ENCODE results near the gene ANAPC2.
"Not testable (repeated sequence)": the region's sequence is repeated elsewhere in the genome, so short reads cannot be mapped to it uniquely, and the experiment has no call there.

The ANAPC2 gene

DNA sequence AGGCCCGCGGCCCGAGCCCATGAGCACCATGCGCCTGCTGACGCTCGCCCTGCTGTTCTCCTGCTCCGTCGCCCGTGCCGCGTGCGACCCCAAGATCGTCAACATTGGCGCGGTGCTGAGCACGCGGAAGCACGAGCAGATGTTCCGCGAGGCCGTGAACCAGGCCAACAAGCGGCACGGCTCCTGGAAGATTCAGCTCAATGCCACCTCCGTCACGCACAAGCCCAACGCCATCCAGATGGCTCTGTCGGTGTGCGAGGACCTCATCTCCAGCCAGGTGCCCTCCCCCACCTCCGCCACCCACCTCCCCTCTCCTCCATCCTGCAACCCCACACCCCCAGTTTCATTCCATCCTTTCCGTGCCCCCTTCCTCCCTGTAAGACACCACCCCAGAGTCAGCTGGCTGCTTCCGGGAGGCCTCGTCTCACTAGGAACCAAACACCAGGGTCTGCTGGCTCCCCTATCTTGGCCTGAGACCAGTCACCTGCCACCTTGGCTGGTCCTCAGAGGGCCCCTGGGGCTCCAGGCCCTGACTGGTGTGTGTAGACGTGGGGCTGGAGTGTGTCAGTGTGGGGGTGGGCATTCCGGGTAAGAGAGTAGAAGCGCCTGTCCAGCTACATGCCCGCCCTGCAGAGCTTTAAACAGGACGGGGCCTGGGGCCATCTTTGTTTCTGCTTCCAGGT, 48.8 kb downstream of the ANAPC2 start:
- H3K4me1 ChIP-seq: no peaks in the 10 kb centered on the region
- peaks cover 25% of the 10 kb centered on the region for H3K27me3 ChIP-seq
- no peaks in the 10 kb centered on the region for H3K36me3 ChIP-seq
- H3K4me3 ChIP-seq (ENCODE audit: low read depth, low read length): no peak overlapping the region
- peak; percentile 14 for DNase-seq
- TF ChIP-seq, protein P1, sequence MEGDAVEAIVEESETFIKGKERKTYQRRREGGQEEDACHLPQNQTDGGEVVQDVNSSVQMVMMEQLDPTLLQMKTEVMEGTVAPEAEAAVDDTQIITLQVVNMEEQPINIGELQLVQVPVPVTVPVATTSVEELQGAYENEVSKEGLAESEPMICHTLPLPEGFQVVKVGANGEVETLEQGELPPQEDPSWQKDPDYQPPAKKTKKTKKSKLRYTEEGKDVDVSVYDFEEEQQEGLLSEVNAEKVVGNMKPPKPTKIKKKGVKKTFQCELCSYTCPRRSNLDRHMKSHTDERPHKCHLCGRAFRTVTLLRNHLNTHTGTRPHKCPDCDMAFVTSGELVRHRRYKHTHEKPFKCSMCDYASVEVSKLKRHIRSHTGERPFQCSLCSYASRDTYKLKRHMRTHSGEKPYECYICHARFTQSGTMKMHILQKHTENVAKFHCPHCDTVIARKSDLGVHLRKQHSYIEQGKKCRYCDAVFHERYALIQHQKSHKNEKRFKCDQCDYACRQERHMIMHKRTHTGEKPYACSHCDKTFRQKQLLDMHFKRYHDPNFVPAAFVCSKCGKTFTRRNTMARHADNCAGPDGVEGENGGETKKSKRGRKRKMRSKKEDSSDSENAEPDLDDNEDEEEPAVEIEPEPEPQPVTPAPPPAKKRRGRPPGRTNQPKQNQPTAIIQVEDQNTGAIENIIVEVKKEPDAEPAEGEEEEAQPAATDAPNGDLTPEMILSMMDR (IDR thresholded peaks at IDR 0.05; ENCODE audit: low read depth, low read length): no peak
- H3K9me3 ChIP-seq: no peaks in the 10 kb centered on the region

DNA sequence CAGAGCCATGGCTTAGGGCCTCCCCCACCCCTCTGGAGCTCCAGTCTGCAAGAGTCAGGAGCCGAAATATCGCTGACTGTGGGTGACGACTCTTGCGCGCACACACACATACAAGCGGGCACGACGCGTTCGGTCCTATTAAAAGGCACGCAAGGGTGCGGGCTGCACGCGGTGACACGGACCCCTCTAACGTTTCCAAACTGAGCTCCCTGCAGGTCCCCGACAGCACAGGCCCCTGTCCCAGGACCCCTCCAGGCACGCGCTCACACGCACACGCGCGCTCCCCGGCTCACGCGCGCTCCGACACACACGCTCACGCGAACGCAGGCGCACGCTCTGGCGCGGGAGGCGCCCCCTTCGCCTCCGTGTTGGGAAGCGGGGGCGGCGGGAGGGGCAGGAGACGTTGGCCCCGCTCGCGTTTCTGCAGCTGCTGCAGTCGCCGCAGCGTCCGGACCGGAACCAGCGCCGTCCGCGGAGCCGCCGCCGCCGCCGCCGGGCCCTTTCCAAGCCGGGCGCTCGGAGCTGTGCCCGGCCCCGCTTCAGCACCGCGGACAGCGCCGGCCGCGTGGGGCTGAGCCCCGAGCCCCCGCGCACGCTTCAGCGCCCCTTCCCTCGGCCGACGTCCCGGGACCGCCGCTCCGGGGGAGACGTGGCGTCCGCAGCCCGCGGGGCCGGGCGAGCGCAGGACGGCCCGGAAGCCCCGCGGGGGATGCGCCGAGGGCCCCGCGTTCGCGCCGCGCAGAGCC, 49.5 kb downstream of the ANAPC2 start, which contains the start of gene GRIN1:
GRIN1 (plus strand) TSS at position 433 of the 746 bp plus-strand sequence. CDS start 333 bp downstream, outside the sequence.
- TF ChIP-seq, protein P1 (IDR thresholded peaks at IDR 0.05; ENCODE audit: low read depth, low read length): no peak
- peak; percentile 29 for DNase-seq
- Histone ChIP-seq H3K9me3 (no peaks in the 10 kb centered on the region), H3K36me3 (no peaks in the 10 kb centered on the region), H3K4me3 (ENCODE audit: low read depth, low read length) (peak within 1 kb of the TSS; percentile 43), H3K4me1 (no peaks in the 10 kb centered on the region), H3K27me3 (peaks cover 25% of the 10 kb centered on the region)

DNA sequence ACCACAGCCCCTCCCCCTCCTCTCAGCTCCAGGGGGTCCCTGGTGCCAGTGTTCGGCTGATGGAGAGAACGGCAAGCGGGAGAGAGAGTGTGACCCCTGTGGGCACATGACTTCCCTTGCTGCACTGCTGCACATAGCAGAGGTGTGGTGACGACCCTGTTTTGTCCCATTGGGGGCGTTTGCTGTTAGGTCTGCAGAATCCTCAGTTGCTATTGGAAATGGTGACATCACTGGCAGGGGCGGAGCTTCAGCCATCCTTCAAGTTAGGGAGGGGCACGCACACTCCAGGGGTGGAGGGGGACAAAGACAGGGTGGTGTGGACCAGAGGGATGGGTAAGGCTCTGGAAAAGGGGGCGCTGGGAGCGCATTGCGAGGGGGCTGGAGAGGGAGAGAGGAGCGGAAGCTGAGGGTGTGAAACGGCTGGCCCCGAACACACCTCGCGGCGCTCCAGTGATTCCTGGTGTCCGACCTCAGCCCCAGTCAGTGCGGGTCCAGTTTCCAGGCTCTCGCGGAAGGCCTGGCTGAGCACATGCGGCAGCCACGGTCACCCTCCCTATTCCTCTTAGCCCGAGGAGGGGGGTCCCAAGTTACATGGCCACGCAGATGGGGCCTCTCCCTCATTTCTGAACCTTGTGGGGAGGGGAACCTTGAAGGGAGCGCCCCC, 50.2 kb downstream of the ANAPC2 start:
- no peaks in the 10 kb centered on the region for H3K9me3 ChIP-seq
- TF ChIP-seq, protein P1 (IDR thresholded peaks at IDR 0.05; ENCODE audit: low read depth, low read length): peak; percentile 16; the same call in 1 of the 2 replicates
- peak overlapping the region; percentile 43 for H3K4me3 ChIP-seq (ENCODE audit: low read depth, low read length)
- H3K36me3 ChIP-seq: no peaks in the 10 kb centered on the region
- H3K27me3 ChIP-seq: peaks cover 25% of the 10 kb centered on the region
- H3K4me1 ChIP-seq: no peaks in the 10 kb centered on the region
- DNase-seq: peak; percentile 65

DNA sequence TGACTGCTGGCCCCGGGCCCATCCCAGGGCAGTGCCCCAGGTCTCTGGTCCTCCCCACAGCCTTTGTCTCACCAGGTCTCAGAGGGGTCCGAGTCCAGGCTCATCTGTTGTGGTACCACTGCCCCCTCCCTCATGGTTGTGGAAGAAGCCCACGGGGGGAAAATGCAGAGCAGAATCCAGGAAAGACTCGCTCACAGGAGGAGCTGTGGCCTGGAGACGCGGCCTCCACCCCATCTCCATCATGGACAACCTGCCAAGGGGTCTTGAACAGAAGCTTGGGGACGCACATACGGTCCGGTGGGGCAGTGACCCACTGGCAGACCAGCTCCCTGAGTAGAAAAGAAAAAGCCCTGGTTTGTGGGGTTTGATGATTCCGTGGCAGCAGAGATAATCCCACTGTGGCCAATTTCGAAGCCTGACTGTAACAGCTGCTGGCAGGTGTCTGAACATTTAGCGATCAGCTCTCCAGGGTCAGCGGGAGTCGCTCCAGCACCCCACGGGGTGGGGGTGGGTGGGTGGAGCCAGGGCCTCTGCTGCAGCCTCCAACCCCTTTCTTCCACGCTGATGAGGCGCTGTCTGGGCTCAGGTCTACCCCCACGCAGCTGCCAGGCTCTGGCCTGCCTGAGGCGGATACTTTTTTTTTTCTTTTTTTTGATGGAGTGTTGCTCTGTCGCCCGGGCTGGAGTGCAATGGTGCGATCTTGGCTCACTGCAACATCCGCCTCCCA, 51.3 kb downstream of the ANAPC2 start:
- TF ChIP-seq, protein P1 (IDR thresholded peaks at IDR 0.05; ENCODE audit: low read depth, low read length): no peak
- peaks cover 25% of the 10 kb centered on the region for H3K27me3 ChIP-seq
- no peaks in the 10 kb centered on the region for H3K4me1 ChIP-seq

DNA sequence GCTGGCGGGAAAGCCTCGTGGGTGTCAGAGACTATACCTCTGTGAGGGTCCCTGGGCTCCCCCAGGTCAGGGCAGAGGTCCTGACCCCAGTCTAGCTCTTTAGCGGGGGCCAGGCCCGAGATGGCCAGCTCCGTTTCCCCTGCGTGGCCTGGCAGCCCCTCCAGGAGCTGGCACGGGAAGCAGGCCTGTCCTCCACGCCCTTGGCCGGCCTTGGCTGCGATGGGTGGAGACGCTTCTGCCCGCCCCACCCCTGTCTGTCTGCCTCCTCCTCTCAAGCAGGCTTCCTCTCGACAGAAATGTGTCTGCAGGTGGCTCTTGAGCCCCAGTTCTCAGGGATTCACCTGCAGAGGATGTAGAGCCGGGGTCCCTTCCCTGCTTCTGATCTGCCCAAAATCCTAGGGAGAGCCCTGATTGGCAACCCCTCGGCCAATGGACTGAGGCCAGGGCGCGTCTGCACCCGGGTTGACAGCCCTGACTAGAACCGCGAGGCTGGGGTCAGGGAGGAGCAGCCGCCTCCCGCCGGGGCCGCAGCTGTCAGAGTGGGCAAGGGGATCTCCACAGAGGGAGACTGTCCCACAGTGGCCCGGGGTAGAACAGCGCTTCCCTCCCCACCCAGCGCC, 52.0 kb downstream of the ANAPC2 start:
- Histone ChIP-seq H3K27me3 (peaks cover 25% of the 10 kb centered on the region), H3K36me3 (no peaks in the 10 kb centered on the region), H3K4me1 (no peaks in the 10 kb centered on the region), H3K9me3 (no peaks in the 10 kb centered on the region), H3K4me3 (ENCODE audit: low read depth, low read length) (no peak overlapping the region)
- DNase-seq: peak; percentile 19
- TF ChIP-seq, protein P1 (IDR thresholded peaks at IDR 0.05; ENCODE audit: low read depth, low read length): no peak

More for the DNA sequence above, 51.3 kb downstream of the ANAPC2 start:
- Histone ChIP-seq H3K4me3 (ENCODE audit: low read depth, low read length) (no peak overlapping the region), H3K9me3 (no peaks in the 10 kb centered on the region), H3K36me3 (no peaks in the 10 kb centered on the region)
- DNase-seq: peak; percentile 22

DNA sequence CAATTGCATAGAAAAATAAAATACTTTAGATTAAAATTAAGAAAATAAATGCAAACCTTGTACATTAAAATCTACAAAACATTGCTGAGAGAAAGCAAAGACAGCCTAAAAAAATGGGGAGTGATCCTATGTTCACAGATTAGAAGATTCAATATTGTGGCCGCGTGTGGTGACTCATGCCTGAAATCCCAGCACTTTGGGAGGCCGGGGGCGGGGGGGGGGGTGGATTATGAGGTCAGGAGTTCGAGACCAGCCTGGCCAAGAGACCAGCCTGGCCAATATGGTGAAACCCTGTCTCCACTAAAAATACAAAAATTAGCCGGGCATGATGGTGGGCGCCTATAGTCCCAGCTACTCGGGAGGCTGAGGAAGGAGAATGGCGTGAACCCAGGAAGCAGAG, 53.2 kb downstream of the ANAPC2 start:
- not testable (repeated sequence) for DNase-seq; H3K4me1 ChIP-seq; H3K9me3 ChIP-seq; H3K36me3 ChIP-seq; H3K4me3 ChIP-seq (ENCODE audit: low read depth, low read length)
- H3K27me3 ChIP-seq: peaks cover 21% of the 10 kb centered on the region
